Measurements from ENCODE around the gene ANLN. TPM values are rescaled to one million over a fixed set of nuclear protein-coding genes. Genes with fewer than 3 reads are reported as not detected.

ANLN gene
- total and polyA plus RNA-seq, 9 of the 15 experiments (the other 6 are each of a cell fraction or from before 2014, with no cell fraction given): 18.1 to 66.2 (median 38.7) TPM

- Histone ChIP-seq H3K4me1 (replicated peaks in 1 of 2; ENCODE audit: control insufficient read depth in 2 of 2, insufficient read depth in 2 of 2, low read length in 2 of 2) (no peaks in the 10 kb centered on the region), H3K9me3 (replicated peaks; ENCODE audit: control insufficient read depth, insufficient read depth, low read depth, low read length) (no peaks in the 10 kb centered on the region), H3K36me3 (ENCODE audit: control insufficient read depth, insufficient read depth, low read length) (peaks cover 89% of the 10 kb centered on the region), H3K9me1 (ENCODE audit: control insufficient read depth, insufficient read depth, low read length) (no peaks in the 10 kb centered on the region), H3K9ac (ENCODE audit: insufficient read depth in 1 of 2, low read depth in 2 of 2, low read length in 2 of 2) (no peak overlapping the region), H3K4me3 (no peak overlapping the region), H2AFZ (ENCODE audit: low read depth, low read length) (no peak overlapping the region), H3K4me2 (ENCODE audit: insufficient read depth, low read length) (no peak overlapping the region), H3K79me2 (ENCODE audit: control insufficient read depth, insufficient read depth, low read length) (no peaks in the 10 kb centered on the region), H3K27me3 (ENCODE audit: control insufficient read depth in 2 of 2, insufficient read depth in 2 of 2, low read length in 2 of 2) (no peaks in the 10 kb centered on the region), H4K20me1 (replicated peaks; ENCODE audit: control insufficient read depth, insufficient read depth, low read length) (no peaks in the 10 kb centered on the region), H3K27ac (ENCODE audit: extremely low read depth, low read depth, low read length) (no peak overlapping the region)
- in situ Hi-C loops (cut with MboI) (no loop called here), intact Hi-C loops (cut with micrococcal nuclease) (no loop called here)
- DNase-seq (ENCODE audit: extremely low read depth in 1 of 4, low spot score in 3 of 4) (no peak), ATAC-seq (no peak), FAIRE-seq (no peak)
- CTCF ChIA-PET (ENCODE audit: low intra/inter-chr PET ratio): no interaction called here
- no TSS peak for BruUV-seq (replicated peaks)
- POLR2A ChIA-PET: interaction anchor here (0.6 to 1.3 kb wide), 3 partner anchors 11 to 80 kb away, joined by 3 read pairs; no protein-coding TSS in a partner anchor
- 73% methylated on average over 2 of the region's 2 CpGs for WGBS (ENCODE audit: insufficient coverage, low coverage, missing lambda C conversion rate)
- TF ChIP-seq E2F5 (CRISPR knock-in tag; IDR thresholded peaks at IDR 0.05): no peak
- TF ChIP-seq GATAD2A (IDR thresholded peaks at IDR 0.05): no peak
- TF ChIP-seq NCOA4 (IDR thresholded peaks at IDR 0.05; ENCODE audit: partially characterized antibody): no peak
- TF ChIP-seq RBM17 (IDR thresholded peaks at IDR 0.05; ENCODE audit: borderline replicate concordance, low read depth, low read length): no peak
- no peak for TF ChIP-seq HMG20B (CRISPR knock-in tag; IDR thresholded peaks at IDR 0.05)
- TF ChIP-seq CBFB (CRISPR knock-in tag; IDR thresholded peaks at IDR 0.05): no peak
- no peak for TF ChIP-seq NR2F6 (CRISPR knock-in tag; IDR thresholded peaks at IDR 0.05)
- no peak for TF ChIP-seq CHD7 (IDR thresholded peaks at IDR 0.05; ENCODE audit: low read depth, low read length)
- TF ChIP-seq USF1 (CRISPR knock-in tag; IDR thresholded peaks at IDR 0.05): no peak
Observed at GRCh38 chr7:36430881-36431280, 41.2 kb downstream of the ANLN start.
